A673 (cell line): Measurements from ENCODE around the gene SYT11. TPM values are rescaled to one million over a fixed set of nuclear protein-coding genes. Genes with fewer than 3 reads are reported as not detected.

Source experiments
- BruUV-seq: library from RNA; stranded (reverse); fragments of 400-500 nt; replicated peaks from 2 replicates; lab custom pipeline; 2021; lab: Mats Ljungman, UMichigan
- CTCF ChIA-PET: fragments of 300-600 bp; sonication (Branson Sonifier 250); formaldehyde crosslinking; loops from one replicate; lab custom pipeline; 2022; ENCODE audit warnings: antibody characterized with exemption; lab: Charles Lee
- POLR2A ChIA-PET: fragments of 300-600 bp; sonication (Branson Sonifier 250); formaldehyde crosslinking; loops from one replicate; lab custom pipeline; 2022; ENCODE audit warnings: antibody characterized with exemption; ENCODE audit not compliant: low non-redundant PET; lab: Charles Lee
- DNase-seq: peaks from one replicate; pipeline ENCODE4 v3.0.0-alpha.2; 2015; ENCODE audit warnings: low spot score
- H3K27ac ChIP-seq: fragments of 200-600 bp; sonication (generic); 2 replicates; pipeline ENCODE4 v1.5.1; 2016; ENCODE audit warnings: mixed run types, low read depth, mild to moderate bottlenecking, mixed read lengths, antibody characterized with exemption, low read length; ENCODE audit not compliant: poor library complexity, severe bottlenecking
- H3K27me3 ChIP-seq: fragments of 200-600 bp; sonication (generic); replicated peaks from 2 replicates; pipeline ENCODE4 v1.6.1; 2017; ENCODE audit warnings: mixed run types, low read depth, mild to moderate bottlenecking, mixed read lengths, antibody characterized with exemption, low read length; ENCODE audit not compliant: insufficient read depth, poor library complexity
- H3K36me3 ChIP-seq: fragments of 200-600 bp; sonication (generic); 2 replicates; pipeline ENCODE4 v1.6.1; 2016; ENCODE audit warnings: mixed run types, mild to moderate bottlenecking, mixed read lengths, antibody characterized with exemption, low read length; ENCODE audit not compliant: insufficient read depth, poor library complexity, severe bottlenecking
- H3K4me1 ChIP-seq: fragments of 200-600 bp; sonication (generic); 2 replicates; pipeline ENCODE4 v1.6.1; 2017; ENCODE audit warnings: mixed run types, mild to moderate bottlenecking, mixed read lengths, antibody characterized with exemption, low read length; ENCODE audit not compliant: insufficient read depth, poor library complexity, severe bottlenecking
- H3K4me3 ChIP-seq: fragments of 200-600 bp; sonication (generic); 2 replicates; pipeline ENCODE4 v1.5.1; 2016; ENCODE audit warnings: low read depth, mixed run types, mild to moderate bottlenecking, mixed read lengths, low read length; ENCODE audit not compliant: poor library complexity, severe bottlenecking
- H3K9me3 ChIP-seq: fragments of 200-600 bp; sonication (generic); 2 replicates; pipeline ENCODE4 v1.6.1; 2016; ENCODE audit warnings: mixed run types, low read depth, mild to moderate bottlenecking, mixed read lengths, antibody characterized with exemption, low read length; ENCODE audit not compliant: poor library complexity, severe bottlenecking
- CTCF ChIP-seq: fragments of 300-800, 200-600 bp; sonication (generic); conservative IDR thresholded peaks from 2 replicates; pipeline ENCODE4 v1.5.1; 2017; ENCODE audit warnings: low read depth, mild to moderate bottlenecking, antibody characterized with exemption, low read length, moderate library complexity, mixed read lengths
- EZH2 ChIP-seq: fragments of 200-600 bp; sonication (generic); IDR thresholded peaks from 2 replicates; pipeline ENCODE4 v1.6.1; 2017; ENCODE audit warnings: borderline replicate concordance, low read depth, mild to moderate bottlenecking, mixed read lengths, antibody characterized with exemption, low read length; ENCODE audit not compliant: poor library complexity, severe bottlenecking
- intact Hi-C: fragments of 100-400 bp; cut with micrococcal nuclease; formaldehyde crosslinking; loops from one replicate; pipeline ENCODE4 v1.10.0; 2022; ENCODE audit not compliant: unreplicated experiment
- total RNA-seq: library from RNA; stranded (reverse); gene quantifications from 2 replicates; pipeline ENCODE4 v1.2.3, GENCODE V29; 2021

The SYT11 gene
- total RNA-seq, 1 experiment from 2014 or later: 10.2 TPM

- ChIA-PET POLR2A (no interaction called here), CTCF (interaction anchor here (0.5 kb wide), 1 partner anchor 130 kb away, joined by 3 read pairs; no protein-coding TSS in a partner anchor)
- Histone ChIP-seq H3K4me3 (no peak overlapping the region), H3K27me3 (no peaks in the 10 kb centered on the region), H3K36me3 (peaks cover 39% of the 10 kb centered on the region), H3K27ac (no peak overlapping the region), H3K4me1 (peaks cover 18% of the 10 kb centered on the region), H3K9me3 (no peaks in the 10 kb centered on the region)
- BruUV-seq: no TSS peak
- TF ChIP-seq EZH2 (no peak), CTCF (no peak)
- DNase-seq: peak; percentile 12
- intact Hi-C loops: no loop called here
These were observed 38.4 kb downstream of the SYT11 start for GRCh38 chr1:155897746-155898145.

- Histone ChIP-seq H3K4me1 (peaks cover 7% of the 10 kb centered on the region), H3K27me3 (no peaks in the 10 kb centered on the region), H3K9me3 (no peaks in the 10 kb centered on the region), H3K27ac (peak overlapping the region; percentile 53), H3K36me3 (peaks cover 47% of the 10 kb centered on the region), H3K4me3 (no peak overlapping the region)
- ChIA-PET CTCF (no interaction called here), POLR2A (no interaction called here)
- no TSS peak for BruUV-seq
- TF ChIP-seq CTCF: no peak
- no peak for TF ChIP-seq EZH2
- no peak for DNase-seq
- intact Hi-C loops: no loop called here
These were observed 39.5 kb downstream of the SYT11 start for GRCh38 chr1:155898888-155899287.

- Histone ChIP-seq H3K4me1 (peaks cover 4% of the 10 kb centered on the region), H3K27me3 (no peaks in the 10 kb centered on the region), H3K27ac (no peak overlapping the region), H3K36me3 (peaks cover 55% of the 10 kb centered on the region), H3K9me3 (no peaks in the 10 kb centered on the region), H3K4me3 (no peak overlapping the region)
- no TSS peak for BruUV-seq
- ChIA-PET POLR2A (no interaction called here), CTCF (no interaction called here)
- no peak for DNase-seq
- no peak for TF ChIP-seq EZH2
- TF ChIP-seq CTCF: no peak
- intact Hi-C loops: no loop called here
These were observed 40.3 kb downstream of the SYT11 start for GRCh38 chr1:155899683-155900082.
